Measurements from ENCODE around the gene ZNF536.
"Not testable (repeated sequence)": the region's sequence is repeated elsewhere in the genome, so short reads cannot be mapped to it uniquely, and the experiment has no call there.

ZNF536 gene

DNA sequence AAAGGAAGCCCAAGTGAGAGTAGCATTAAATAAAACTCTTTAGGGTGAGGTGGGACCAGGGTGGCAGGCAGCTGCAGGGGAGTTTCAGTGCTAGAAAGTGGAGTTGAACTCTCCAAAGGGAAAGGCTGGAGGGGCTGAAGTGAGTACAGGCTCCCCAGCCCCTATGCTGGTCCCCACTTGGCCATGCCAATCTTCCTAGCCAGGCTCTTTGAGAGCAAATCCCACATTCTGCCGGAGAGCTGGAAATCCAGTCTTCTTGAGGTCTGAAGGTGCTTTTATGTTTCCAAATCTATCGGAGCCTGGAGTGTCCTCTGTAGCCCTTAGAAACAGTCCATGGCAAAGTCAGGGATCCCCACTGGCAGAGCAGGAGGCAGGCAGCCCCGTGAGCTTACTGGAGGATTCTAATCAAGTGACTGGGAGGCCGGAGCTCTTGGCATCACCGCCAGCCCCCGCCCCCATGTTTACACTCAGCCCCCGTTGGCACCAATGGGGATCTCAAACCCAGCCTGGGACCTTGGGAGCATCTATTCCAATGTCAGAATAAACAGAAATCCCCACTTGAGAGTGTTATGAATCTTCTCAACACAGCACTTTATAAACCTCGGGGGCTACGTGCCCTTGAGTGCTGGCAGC is 18.3 kb downstream of the ZNF536 start:
- DNase-seq, result no peak

- DNase-seq, result no peak
Observed at GRCh38 chr19:30391052-30391451, 18.9 kb downstream of the ZNF536 start.

DNA sequence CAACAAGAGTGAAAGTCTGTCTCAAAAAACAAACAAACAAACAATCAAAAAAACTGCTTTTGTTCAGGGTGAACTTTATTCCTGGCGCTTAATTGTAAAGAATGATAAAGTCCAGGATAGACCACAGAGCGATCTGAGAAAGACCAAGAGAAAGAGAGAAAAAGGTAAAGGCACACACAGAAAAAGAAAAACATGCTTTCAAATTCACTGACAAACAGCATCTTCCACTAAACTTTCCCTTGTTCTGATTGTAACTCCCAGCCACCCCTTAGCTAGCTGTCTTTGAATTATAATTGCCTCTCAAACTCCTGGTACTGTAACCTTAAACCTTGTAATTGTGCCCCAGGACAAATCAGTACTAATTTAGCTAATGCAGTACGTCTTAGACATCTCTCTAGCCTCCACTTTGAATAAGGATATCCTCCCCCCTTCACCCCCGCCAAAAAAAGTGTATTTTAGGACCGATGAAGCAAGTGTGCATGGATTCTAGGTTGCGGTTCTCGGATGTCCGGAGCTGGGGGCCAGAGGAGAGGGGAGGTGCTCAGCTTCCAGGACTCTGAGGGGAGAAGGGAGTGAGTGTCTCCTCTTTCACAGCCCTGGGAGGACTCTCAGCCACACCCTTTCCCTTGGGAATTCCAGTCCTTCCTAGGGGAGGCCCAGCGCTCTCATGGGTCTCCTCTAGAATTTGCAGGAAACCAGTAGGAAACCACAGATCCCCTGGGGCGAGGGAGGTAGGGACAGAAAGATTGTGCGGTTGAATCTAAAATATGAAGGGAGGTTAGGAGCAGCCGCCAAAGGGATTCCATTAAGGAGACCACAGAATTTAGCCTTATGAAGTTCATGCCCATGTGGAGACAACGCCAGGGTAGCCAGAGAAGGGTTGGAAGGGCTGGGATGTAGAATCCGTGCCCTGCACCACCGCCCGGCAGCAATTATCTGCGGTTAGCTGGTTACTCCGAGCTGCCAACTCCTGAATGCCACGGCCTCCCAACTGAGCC is 19.7 kb downstream of the ZNF536 start:
- DNase-seq, result no peak

DNA sequence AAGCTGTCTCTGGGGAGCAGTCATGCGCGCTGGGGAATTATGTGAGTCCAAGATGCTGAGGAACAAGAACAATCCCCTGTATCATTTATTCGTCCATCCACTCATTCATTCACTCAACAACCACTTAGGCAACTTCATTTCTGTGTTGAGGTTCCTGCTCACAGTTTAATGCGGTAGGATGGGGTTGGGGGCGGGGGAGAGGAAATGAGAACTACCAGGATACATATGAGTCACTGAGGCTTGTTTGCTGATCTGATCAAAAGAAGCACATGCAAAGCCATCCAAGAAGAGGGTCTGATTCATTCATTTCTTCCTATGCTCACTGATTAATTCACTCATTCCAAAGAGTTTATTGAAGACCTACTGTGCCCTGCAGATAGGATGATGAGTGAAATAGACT is 20.9 kb downstream of the ZNF536 start:
- no peak for DNase-seq

- no peak for DNase-seq
Observed at GRCh38 chr19:30393729-30394480, 21.7 kb downstream of the ZNF536 start.

GRCh38 chr19:30394481-30395151 is 22.4 kb downstream of the ZNF536 start:
- no peak for DNase-seq

GRCh38 chr19:30395283-30395682 is 23.1 kb downstream of the ZNF536 start:
- no peak for DNase-seq

DNA sequence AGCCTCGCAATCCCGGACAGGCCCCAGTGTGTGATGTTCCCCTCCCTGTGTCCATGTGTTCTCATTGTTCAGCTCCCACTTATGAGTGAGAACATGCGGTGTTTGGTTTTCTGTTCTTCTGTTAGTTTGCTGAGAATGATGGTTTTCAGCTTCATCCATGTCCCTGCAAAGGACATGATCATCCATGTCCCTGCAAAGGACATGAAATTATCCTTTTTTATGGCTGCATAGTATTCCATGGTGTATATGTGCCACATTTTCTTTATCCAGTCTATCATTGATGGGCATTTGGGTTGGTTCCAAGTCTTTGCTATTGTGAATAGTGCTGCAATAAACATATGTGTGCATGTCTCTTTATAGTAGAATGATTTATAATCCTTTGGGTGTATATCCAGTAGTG is 26.4 kb downstream of the ZNF536 start:
- DNase-seq, result not testable (repeated sequence)

DNA sequence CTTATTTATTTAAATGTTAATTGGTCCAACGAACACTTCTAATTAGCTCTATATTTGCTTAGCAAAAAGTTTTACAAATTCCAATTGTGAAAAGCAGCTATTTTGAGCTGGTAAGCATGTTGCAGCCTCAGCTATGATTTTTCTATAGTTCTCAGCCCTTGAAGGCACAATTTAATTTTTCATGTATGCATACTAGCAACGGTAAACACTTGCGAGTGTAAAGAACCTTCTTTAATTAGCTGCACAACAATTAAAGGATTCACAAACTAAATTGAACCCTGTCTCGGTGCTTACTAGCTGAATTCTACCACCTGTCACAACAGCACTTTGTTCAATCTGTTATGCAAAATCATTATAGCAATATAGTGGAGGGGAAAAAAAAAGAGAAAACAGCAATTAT is 29.8 kb downstream of the ZNF536 start:
- no peak for DNase-seq

DNA sequence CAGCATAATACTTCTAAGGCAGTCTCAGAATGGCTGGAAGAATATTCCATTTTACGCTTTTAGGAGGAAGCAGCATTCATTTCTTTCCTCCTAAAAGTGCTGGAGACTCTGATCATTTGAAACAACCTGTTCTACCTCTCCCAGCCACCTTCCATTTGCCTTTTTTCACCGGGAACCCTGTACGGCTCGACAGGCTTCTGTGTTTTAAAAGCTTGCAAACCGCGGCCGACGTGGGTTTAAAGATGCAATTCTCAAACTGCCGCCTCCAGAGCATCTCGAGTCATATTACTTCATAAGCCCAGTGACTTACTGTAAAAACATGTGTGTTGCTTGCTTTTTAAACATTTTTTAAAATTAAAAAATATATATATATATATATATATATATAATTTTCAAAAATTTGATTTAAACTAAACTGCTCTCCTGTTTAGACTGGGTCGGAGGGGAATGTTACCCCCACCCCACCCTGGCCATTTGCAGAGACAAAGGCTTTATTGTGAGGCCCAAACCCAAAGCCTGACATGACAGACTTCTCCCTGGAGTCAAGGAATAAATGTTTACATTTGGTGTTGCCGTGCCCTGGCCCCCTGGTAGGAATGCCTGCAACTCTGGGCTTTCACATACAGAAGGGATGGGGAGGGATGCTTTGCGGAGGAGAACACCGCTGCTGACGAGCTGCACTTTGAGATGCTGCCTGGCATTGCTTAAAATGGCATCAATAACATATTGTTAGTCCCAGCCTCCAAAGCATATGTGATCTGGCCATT is 30.4 kb downstream of the ZNF536 start:
- no peak for DNase-seq

- DNase-seq, result no peak
Observed at GRCh38 chr19:30403203-30403985, 31.2 kb downstream of the ZNF536 start.

- DNase-seq, result no peak
Observed at GRCh38 chr19:30406220-30407067, 34.3 kb downstream of the ZNF536 start.

- no peak for DNase-seq
Observed at GRCh38 chr19:30407068-30407709, 35.0 kb downstream of the ZNF536 start.

GRCh38 chr19:30408734-30409301 is 36.6 kb downstream of the ZNF536 start:
- no peak for DNase-seq

GRCh38 chr19:30411714-30412113 is 39.5 kb downstream of the ZNF536 start:
- no peak for DNase-seq

- no peak for DNase-seq
Observed at GRCh38 chr19:30416375-30416774, 44.2 kb downstream of the ZNF536 start.

GRCh38 chr19:30417166-30417565 is 45.0 kb downstream of the ZNF536 start:
- not testable (repeated sequence) for DNase-seq

GRCh38 chr19:30419568-30420180 is 47.5 kb downstream of the ZNF536 start:
- DNase-seq, result no peak

GRCh38 chr19:30420316-30420715 is 48.1 kb downstream of the ZNF536 start:
- no peak for DNase-seq

Data from SHP77 treated with DMSO at 0.1 percent for 48 hours (cell line).